Measurements from ENCODE around the gene IER2.

DNA sequence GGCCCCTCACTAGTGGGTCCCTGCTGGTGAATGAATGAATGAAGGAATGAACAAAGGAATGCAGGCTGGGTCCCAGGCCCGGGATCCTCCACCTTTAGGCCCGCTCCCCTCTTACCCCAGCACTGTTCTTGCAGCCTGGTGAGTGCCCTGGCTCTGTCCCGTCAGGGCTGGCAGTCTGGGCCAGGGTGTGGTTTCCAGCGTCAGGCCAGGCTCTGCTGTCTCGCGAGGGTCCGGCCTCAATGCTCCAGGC lies 47.9 kb upstream of the IER2 start:
- TF ChIP-seq JUND (IDR thresholded peaks at IDR 0.05; ENCODE audit: borderline replicate concordance, low read depth, low read length) (no peak), JUND (tag; IDR thresholded peaks at IDR 0.05; ENCODE audit: borderline replicate concordance, low read depth, low read length) (no peak), ZNF644 (tag; IDR thresholded peaks at IDR 0.05; ENCODE audit: low read depth) (no peak), HNRNPK (IDR thresholded peaks at IDR 0.05; ENCODE audit: low read depth, low read length, poor library complexity, severe bottlenecking) (no peak), FIP1L1 (IDR thresholded peaks at IDR 0.05; ENCODE audit: low read depth, low read length, poor library complexity, severe bottlenecking) (no peak), ATF1 (CRISPR knock-in tag; IDR thresholded peaks at IDR 0.05) (no peak), ATF1 (tag; IDR thresholded peaks at IDR 0.05) (no peak), PTRF (tag; IDR thresholded peaks at IDR 0.05) (no peak)
- TF ChIP-seq, protein P1, sequence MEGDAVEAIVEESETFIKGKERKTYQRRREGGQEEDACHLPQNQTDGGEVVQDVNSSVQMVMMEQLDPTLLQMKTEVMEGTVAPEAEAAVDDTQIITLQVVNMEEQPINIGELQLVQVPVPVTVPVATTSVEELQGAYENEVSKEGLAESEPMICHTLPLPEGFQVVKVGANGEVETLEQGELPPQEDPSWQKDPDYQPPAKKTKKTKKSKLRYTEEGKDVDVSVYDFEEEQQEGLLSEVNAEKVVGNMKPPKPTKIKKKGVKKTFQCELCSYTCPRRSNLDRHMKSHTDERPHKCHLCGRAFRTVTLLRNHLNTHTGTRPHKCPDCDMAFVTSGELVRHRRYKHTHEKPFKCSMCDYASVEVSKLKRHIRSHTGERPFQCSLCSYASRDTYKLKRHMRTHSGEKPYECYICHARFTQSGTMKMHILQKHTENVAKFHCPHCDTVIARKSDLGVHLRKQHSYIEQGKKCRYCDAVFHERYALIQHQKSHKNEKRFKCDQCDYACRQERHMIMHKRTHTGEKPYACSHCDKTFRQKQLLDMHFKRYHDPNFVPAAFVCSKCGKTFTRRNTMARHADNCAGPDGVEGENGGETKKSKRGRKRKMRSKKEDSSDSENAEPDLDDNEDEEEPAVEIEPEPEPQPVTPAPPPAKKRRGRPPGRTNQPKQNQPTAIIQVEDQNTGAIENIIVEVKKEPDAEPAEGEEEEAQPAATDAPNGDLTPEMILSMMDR (IDR thresholded peaks at IDR 0.05 in 2 of 3, conservative IDR thresholded peaks at IDR 0.05 in 1 of 3; ENCODE audit: insufficient read depth in 2 of 3, low read depth in 1 of 3, low read length in 3 of 3) = no peak
- TF ChIP-seq, protein P2, sequence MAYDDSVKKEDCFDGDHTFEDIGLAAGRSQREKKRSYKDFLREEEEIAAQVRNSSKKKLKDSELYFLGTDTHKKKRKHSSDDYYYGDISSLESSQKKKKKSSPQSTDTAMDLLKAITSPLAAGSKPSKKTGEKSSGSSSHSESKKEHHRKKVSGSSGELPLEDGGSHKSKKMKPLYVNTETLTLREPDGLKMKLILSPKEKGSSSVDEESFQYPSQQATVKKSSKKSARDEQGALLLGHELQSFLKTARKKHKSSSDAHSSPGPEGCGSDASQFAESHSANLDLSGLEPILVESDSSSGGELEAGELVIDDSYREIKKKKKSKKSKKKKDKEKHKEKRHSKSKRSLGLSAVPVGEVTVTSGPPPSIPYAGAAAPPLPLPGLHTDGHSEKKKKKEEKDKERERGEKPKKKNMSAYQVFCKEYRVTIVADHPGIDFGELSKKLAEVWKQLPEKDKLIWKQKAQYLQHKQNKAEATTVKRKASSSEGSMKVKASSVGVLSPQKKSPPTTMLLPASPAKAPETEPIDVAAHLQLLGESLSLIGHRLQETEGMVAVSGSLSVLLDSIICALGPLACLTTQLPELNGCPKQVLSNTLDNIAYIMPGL (CRISPR knock-in tag; IDR thresholded peaks at IDR 0.05) = no peak; the same call in 1 of the 2 replicates
- TF ChIP-seq, protein P3, sequence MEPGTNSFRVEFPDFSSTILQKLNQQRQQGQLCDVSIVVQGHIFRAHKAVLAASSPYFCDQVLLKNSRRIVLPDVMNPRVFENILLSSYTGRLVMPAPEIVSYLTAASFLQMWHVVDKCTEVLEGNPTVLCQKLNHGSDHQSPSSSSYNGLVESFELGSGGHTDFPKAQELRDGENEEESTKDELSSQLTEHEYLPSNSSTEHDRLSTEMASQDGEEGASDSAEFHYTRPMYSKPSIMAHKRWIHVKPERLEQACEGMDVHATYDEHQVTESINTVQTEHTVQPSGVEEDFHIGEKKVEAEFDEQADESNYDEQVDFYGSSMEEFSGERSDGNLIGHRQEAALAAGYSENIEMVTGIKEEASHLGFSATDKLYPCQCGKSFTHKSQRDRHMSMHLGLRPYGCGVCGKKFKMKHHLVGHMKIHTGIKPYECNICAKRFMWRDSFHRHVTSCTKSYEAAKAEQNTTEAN (CRISPR knock-in tag; IDR thresholded peaks at IDR 0.05) = no peak
- TF ChIP-seq, protein P4, sequence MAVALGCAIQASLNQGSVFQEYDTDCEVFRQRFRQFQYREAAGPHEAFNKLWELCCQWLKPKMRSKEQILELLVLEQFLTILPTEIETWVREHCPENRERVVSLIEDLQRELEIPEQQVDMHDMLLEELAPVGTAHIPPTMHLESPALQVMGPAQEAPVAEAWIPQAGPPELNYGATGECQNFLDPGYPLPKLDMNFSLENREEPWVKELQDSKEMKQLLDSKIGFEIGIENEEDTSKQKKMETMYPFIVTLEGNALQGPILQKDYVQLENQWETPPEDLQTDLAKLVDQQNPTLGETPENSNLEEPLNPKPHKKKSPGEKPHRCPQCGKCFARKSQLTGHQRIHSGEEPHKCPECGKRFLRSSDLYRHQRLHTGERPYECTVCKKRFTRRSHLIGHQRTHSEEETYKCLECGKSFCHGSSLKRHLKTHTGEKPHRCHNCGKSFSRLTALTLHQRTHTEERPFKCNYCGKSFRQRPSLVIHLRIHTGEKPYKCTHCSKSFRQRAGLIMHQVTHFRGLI (CRISPR knock-in tag; IDR thresholded peaks at IDR 0.05) = no peak
- TF ChIP-seq, protein P5, sequence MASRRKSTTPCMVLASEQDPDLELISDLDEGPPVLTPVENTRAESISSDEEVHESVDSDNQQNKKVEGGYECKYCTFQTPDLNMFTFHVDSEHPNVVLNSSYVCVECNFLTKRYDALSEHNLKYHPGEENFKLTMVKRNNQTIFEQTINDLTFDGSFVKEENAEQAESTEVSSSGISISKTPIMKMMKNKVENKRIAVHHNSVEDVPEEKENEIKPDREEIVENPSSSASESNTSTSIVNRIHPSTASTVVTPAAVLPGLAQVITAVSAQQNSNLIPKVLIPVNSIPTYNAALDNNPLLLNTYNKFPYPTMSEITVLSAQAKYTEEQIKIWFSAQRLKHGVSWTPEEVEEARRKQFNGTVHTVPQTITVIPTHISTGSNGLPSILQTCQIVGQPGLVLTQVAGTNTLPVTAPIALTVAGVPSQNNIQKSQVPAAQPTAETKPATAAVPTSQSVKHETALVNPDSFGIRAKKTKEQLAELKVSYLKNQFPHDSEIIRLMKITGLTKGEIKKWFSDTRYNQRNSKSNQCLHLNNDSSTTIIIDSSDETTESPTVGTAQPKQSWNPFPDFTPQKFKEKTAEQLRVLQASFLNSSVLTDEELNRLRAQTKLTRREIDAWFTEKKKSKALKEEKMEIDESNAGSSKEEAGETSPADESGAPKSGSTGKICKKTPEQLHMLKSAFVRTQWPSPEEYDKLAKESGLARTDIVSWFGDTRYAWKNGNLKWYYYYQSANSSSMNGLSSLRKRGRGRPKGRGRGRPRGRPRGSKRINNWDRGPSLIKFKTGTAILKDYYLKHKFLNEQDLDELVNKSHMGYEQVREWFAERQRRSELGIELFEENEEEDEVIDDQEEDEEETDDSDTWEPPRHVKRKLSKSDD (conservative IDR thresholded peaks at IDR 0.05; ENCODE audit: low read length) = no peak
- TF ChIP-seq, protein P6, sequence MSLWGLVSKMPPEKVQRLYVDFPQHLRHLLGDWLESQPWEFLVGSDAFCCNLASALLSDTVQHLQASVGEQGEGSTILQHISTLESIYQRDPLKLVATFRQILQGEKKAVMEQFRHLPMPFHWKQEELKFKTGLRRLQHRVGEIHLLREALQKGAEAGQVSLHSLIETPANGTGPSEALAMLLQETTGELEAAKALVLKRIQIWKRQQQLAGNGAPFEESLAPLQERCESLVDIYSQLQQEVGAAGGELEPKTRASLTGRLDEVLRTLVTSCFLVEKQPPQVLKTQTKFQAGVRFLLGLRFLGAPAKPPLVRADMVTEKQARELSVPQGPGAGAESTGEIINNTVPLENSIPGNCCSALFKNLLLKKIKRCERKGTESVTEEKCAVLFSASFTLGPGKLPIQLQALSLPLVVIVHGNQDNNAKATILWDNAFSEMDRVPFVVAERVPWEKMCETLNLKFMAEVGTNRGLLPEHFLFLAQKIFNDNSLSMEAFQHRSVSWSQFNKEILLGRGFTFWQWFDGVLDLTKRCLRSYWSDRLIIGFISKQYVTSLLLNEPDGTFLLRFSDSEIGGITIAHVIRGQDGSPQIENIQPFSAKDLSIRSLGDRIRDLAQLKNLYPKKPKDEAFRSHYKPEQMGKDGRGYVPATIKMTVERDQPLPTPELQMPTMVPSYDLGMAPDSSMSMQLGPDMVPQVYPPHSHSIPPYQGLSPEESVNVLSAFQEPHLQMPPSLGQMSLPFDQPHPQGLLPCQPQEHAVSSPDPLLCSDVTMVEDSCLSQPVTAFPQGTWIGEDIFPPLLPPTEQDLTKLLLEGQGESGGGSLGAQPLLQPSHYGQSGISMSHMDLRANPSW (CRISPR knock-in tag; IDR thresholded peaks at IDR 0.05) = no peak
